K562 (cell line): ENCODE data around the gene NEU3. TPM values are rescaled to one million over a fixed set of nuclear protein-coding genes. Genes with fewer than 3 reads are reported as not detected.

Experiments used
- CBFA2T3 ChIP-seq: fragments of 450-650 bp; IDR thresholded peaks from 2 replicates; pipeline ENCODE4 v1.6.1; 2017
- CUX1 ChIP-seq: fragments of 200-800 bp; sonication (Bioruptor generic); IDR thresholded peaks from 2 replicates; pipeline ENCODE4 v1.6.1; 2016; ENCODE audit warnings: missing genetic modification characterization, missing compliant biosample characterization
- DIDO1 ChIP-seq: fragments of 450-650 bp; IDR thresholded peaks from 2 replicates; pipeline ENCODE4 v1.6.1; 2016; ENCODE audit warnings: low read depth, missing biosample characterization, missing genetic modification characterization
- KLF16 ChIP-seq: IDR thresholded peaks from 2 replicates; pipeline ENCODE4 v1.6.1; 2016; ENCODE audit warnings: antibody characterized with exemption
- MCM5 ChIP-seq: fragments of 450-650 bp; IDR thresholded peaks from 2 replicates; pipeline ENCODE4 v1.6.1; 2016; ENCODE audit warnings: low read depth
- MYNN ChIP-seq, 2 experiments: sonication (generic); formaldehyde crosslinking in 1 of 2; IDR thresholded peaks; 2 replicates each; pipeline versions ENCODE4 v1.5.0 to v1.6.1; 2016 to 2020; ENCODE audit warnings: antibody characterized with exemption in 1 of 2, missing genetic modification reagents in 1 of 2
- NCOA4 ChIP-seq: fragments of 450-650 bp; IDR thresholded peaks from 2 replicates; pipeline ENCODE4 v1.6.1; 2018; ENCODE audit warnings: mild to moderate bottlenecking; ENCODE audit not compliant: partially characterized antibody
- RB1 ChIP-seq: fragments of 450-650 bp; IDR thresholded peaks from 2 replicates; pipeline ENCODE4 v1.6.1; 2017; ENCODE audit warnings: low read depth, mild to moderate bottlenecking
- RBM25 ChIP-seq: fragments of 200-400 bp; formaldehyde crosslinking; IDR thresholded peaks from 2 replicates; pipeline ENCODE4 v1.6.1; 2018; ENCODE audit warnings: low read length, low read depth, moderate library complexity; ENCODE audit not compliant: severe bottlenecking
- RREB1 ChIP-seq: fragments of 250-450 bp; sonication (Bioruptor Pico); IDR thresholded peaks from 2 replicates; pipeline ENCODE4 v1.4.0; 2020
- SLC30A9 ChIP-seq: fragments of 250-450 bp; sonication (Bioruptor Pico); IDR thresholded peaks from 2 replicates; pipeline ENCODE4 v1.8.0; 2022; ENCODE audit warnings: mild to moderate bottlenecking, moderate library complexity
- SP2 ChIP-seq: IDR thresholded peaks from 2 replicates; pipeline ENCODE4 v1.6.1; 2011; ENCODE audit warnings: mild to moderate bottlenecking, low read depth, low read length, moderate library complexity; ENCODE audit not compliant: poor library complexity, severe bottlenecking; ENCODE audit errors: extremely low read depth
- SRF ChIP-seq, 2 experiments: fragments of 250-450, 450-650 bp in 1 of 2; sonication (Bioruptor Pico) in 1 of 2; sonication (generic) in 1 of 2; formaldehyde crosslinking; IDR thresholded peaks; 2 replicates each; pipeline versions ENCODE4 v1.5.0 to v1.5.1; 2020 to 2022; ENCODE audit warnings: mild to moderate bottlenecking in 1 of 2, missing genetic modification reagents in 1 of 2
- ZBTB17 ChIP-seq: fragments of 450-650 bp; formaldehyde crosslinking; IDR thresholded peaks from 2 replicates; pipeline ENCODE4 v1.4.0; 2020; ENCODE audit warnings: mild to moderate bottlenecking
- ZNF165 ChIP-seq: fragments of 250-450 bp; sonication (Bioruptor Pico); IDR thresholded peaks from 2 replicates; pipeline ENCODE4 v1.4.0; 2020; ENCODE audit warnings: borderline replicate concordance
- ZNF175 ChIP-seq: fragments of 200-800 bp; sonication (Bioruptor generic); IDR thresholded peaks from 2 replicates; pipeline ENCODE4 v1.6.1; 2016; ENCODE audit warnings: low read depth, mild to moderate bottlenecking, missing genetic modification characterization, missing compliant biosample characterization
- ZNF23 ChIP-seq: fragments of 250-450 bp; sonication (Bioruptor Pico); IDR thresholded peaks from 2 replicates; pipeline ENCODE4 v1.4.0; 2020; ENCODE audit warnings: mild to moderate bottlenecking
- ZNF445 ChIP-seq: fragments of 250-450 bp; sonication (Bioruptor Pico); IDR thresholded peaks from 2 replicates; pipeline ENCODE4 v1.4.0; 2020; ENCODE audit warnings: low read depth, mild to moderate bottlenecking, moderate library complexity
- polyA plus RNA-seq, 8 experiments: library from polyadenylated mRNA; depleted of rRNA in 4 of 8; stranded (reverse) in 5 of 8; unstranded in 3 of 8; fragments of >200 nt; fragmentation: Nextera tagmentation in 2 of 8; fragmentation: Illumina TruSeq in 1 of 8; extraction: Ambion mirVana in 2 of 8; extraction: Trizol in 1 of 8; gene quantifications; 2 replicates each; pipeline versions ENCODE4 v1.2.1 to v1.2.3, GENCODE V29; 2011 to 2014; ENCODE audit warnings: inconsistent platforms in 1 of 8, missing spikeins in 1 of 8
- total RNA-seq, 7 experiments: library from RNA; depleted of rRNA in 6 of 7; stranded (reverse); fragments of >200 nt in 6 of 7; fragmentation: Illumina TruSeq in 2 of 7; extraction: Trizol in 2 of 7; gene quantifications; 2 replicates each; pipeline versions ENCODE4 v1.2.1 to v1.2.3, GENCODE V29; 2011 to 2021; ENCODE audit warnings: low replicate concordance in 1 of 7

Gene NEU3
- total and polyA plus RNA-seq, 9 of the 15 experiments (the other 6 are each of a cell fraction or from before 2014, with no cell fraction given) = 6.2 to 41.3 (median 31.1) TPM

DNA sequence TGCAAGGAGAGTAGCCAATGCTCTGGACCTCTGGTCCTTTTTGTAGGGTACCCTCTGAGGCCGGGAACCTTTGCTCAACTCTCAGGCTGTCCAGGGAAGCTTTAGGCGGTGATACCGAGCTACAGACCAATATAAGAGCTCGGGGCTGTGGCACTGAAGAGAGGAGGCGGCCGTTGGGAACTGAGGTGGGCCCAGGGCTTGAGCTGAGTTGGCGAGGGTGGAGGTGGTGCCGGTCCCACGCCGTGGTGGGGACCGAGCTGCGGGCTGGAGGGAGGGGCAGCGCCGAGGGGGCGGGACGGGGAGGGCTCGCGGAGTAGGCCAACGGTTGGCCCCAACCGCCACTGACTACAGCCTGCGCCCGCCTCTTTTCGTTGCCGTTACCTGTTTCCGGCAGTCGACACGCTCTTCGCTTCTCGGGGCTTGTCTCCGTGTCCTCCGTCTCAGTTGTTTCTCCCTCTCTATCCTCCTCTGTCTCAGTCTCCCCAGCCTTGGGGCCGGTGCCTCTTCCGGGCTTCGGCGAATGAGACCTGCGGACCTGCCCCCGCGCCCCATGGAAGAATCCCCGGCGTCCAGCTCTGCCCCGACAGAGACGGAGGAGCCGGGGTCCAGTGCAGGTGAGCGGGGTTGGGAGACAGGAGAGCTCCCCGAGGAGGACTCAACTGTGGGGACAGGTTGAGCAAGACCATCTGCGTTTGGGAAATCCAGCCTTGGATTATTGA is at the start of gene NEU3 (continued):
- TF ChIP-seq CUX1 (CRISPR knock-in tag) (no peak), RREB1 (CRISPR knock-in tag) (no peak), SRF (CRISPR knock-in tag; IDR thresholded peaks at IDR 0.05) (peak in 1 of 2 experiments; percentile 59; a peak in 1 of 4 replicates), NCOA4 (no peak), ZNF165 (CRISPR knock-in tag) (no peak), SLC30A9 (no peak), KLF16 (no peak), ZNF23 (CRISPR knock-in tag) (no peak), ZNF175 (CRISPR knock-in tag) (0 out of 2 replicates have a peak, but pooled peaks have one; percentile 40), ZBTB17 (CRISPR knock-in tag) (no peak), DIDO1 (tag) (no peak), SP2 (no peak), MYNN (IDR thresholded peaks at IDR 0.05) (peak; percentile 11; the same call in 1 of the 2 replicates), MYNN (CRISPR knock-in tag; IDR thresholded peaks at IDR 0.05) (no peak), RBM25 (no peak), MCM5 (no peak), ZNF445 (no peak), RB1 (no peak), CBFA2T3 (no peak)
